ENCODE measurements around the gene DYNLT2. TPM values are rescaled to one million over a fixed set of nuclear protein-coding genes. Genes with fewer than 3 reads are reported as not detected.

Gene DYNLT2
- 1.3 and 1.7 TPM in 2 replicates for total RNA-seq (2014; rRNA removed; shearing (Covaris generic))

- DNase-seq, result peak; percentile 95
- no peaks in the 10 kb centered on the region for H3K27me3 ChIP-seq (ENCODE audit: control insufficient read depth, insufficient read depth, low read length)
- H3K4me3 ChIP-seq (ENCODE audit: insufficient read depth, low read depth, low read length), result peak within 1 kb of the TSS; percentile 93
- no peaks in the 10 kb centered on the region for H3K36me3 ChIP-seq (replicated peaks; ENCODE audit: control insufficient read depth, insufficient read depth, low read length)
Measured at GRCh38 chr6:169751242-169752073, at the start of gene DYNLT2, which contains the start of gene ERMARD. DYNLT2 (minus strand) TSS chr6:169751572; CDS start chr6:169751458, 114 bp downstream. ERMARD (plus strand) TSS chr6:169751622; CDS start chr6:169751658, 36 bp downstream.

GRCh38 chr6:169800668-169801395, 49.5 kb upstream of the DYNLT2 start:
- no peaks in the 10 kb centered on the region for H3K27me3 ChIP-seq (ENCODE audit: control insufficient read depth, insufficient read depth, low read length)
- H3K36me3 ChIP-seq (replicated peaks; ENCODE audit: control insufficient read depth, insufficient read depth, low read length), result no peaks in the 10 kb centered on the region
- peak; percentile 39 for DNase-seq
- no peak overlapping the region for H3K4me3 ChIP-seq (ENCODE audit: insufficient read depth, low read depth, low read length)

- no peaks in the 10 kb centered on the region for H3K27me3 ChIP-seq (ENCODE audit: control insufficient read depth, insufficient read depth, low read length)
- no peak overlapping the region for H3K4me3 ChIP-seq (ENCODE audit: insufficient read depth, low read depth, low read length)
- no peaks in the 10 kb centered on the region for H3K36me3 ChIP-seq (replicated peaks; ENCODE audit: control insufficient read depth, insufficient read depth, low read length)
- DNase-seq, result peak; percentile 23
Measured at GRCh38 chr6:169800116-169800667, 48.8 kb upstream of the DYNLT2 start.

- Histone ChIP-seq H3K4me3 (ENCODE audit: insufficient read depth, low read depth, low read length) (no peak overlapping the region), H3K27me3 (ENCODE audit: control insufficient read depth, insufficient read depth, low read length) (no peaks in the 10 kb centered on the region), H3K36me3 (replicated peaks; ENCODE audit: control insufficient read depth, insufficient read depth, low read length) (no peaks in the 10 kb centered on the region)
- DNase-seq, result no peak
Measured at GRCh38 chr6:169799474-169799926, 48.1 kb upstream of the DYNLT2 start.

GRCh38 chr6:169798764-169799473, 47.5 kb upstream of the DYNLT2 start:
- Histone ChIP-seq H3K36me3 (replicated peaks; ENCODE audit: control insufficient read depth, insufficient read depth, low read length) (no peaks in the 10 kb centered on the region), H3K4me3 (ENCODE audit: insufficient read depth, low read depth, low read length) (no peak overlapping the region), H3K27me3 (ENCODE audit: control insufficient read depth, insufficient read depth, low read length) (no peaks in the 10 kb centered on the region)
- no peak for DNase-seq

GRCh38 chr6:169795196-169795595, 43.8 kb upstream of the DYNLT2 start:
- Histone ChIP-seq H3K4me3 (ENCODE audit: insufficient read depth, low read depth, low read length) (no peak overlapping the region), H3K36me3 (replicated peaks; ENCODE audit: control insufficient read depth, insufficient read depth, low read length) (no peaks in the 10 kb centered on the region), H3K27me3 (ENCODE audit: control insufficient read depth, insufficient read depth, low read length) (peaks cover 5% of the 10 kb centered on the region)
- no peak for DNase-seq

- Histone ChIP-seq H3K27me3 (ENCODE audit: control insufficient read depth, insufficient read depth, low read length) (peaks cover 7% of the 10 kb centered on the region), H3K36me3 (replicated peaks; ENCODE audit: control insufficient read depth, insufficient read depth, low read length) (no peaks in the 10 kb centered on the region), H3K4me3 (ENCODE audit: insufficient read depth, low read depth, low read length) (no peak overlapping the region)
- no peak for DNase-seq
Measured at GRCh38 chr6:169794317-169795055, 43.1 kb upstream of the DYNLT2 start.

GRCh38 chr6:169793408-169793807, 42.0 kb upstream of the DYNLT2 start:
- Histone ChIP-seq H3K36me3 (replicated peaks; ENCODE audit: control insufficient read depth, insufficient read depth, low read length) (no peaks in the 10 kb centered on the region), H3K27me3 (ENCODE audit: control insufficient read depth, insufficient read depth, low read length) (peaks cover 10% of the 10 kb centered on the region), H3K4me3 (ENCODE audit: insufficient read depth, low read depth, low read length) (no peak overlapping the region)
- DNase-seq, result no peak

GRCh38 chr6:169792306-169793015, 41.1 kb upstream of the DYNLT2 start:
- peaks cover 10% of the 10 kb centered on the region for H3K27me3 ChIP-seq (ENCODE audit: control insufficient read depth, insufficient read depth, low read length)
- no peak for DNase-seq
- H3K36me3 ChIP-seq (replicated peaks; ENCODE audit: control insufficient read depth, insufficient read depth, low read length), result no peaks in the 10 kb centered on the region
- H3K4me3 ChIP-seq (ENCODE audit: insufficient read depth, low read depth, low read length), result no peak overlapping the region

- DNase-seq, result no peak
- Histone ChIP-seq H3K4me3 (ENCODE audit: insufficient read depth, low read depth, low read length) (no peak overlapping the region), H3K27me3 (ENCODE audit: control insufficient read depth, insufficient read depth, low read length) (peaks cover 10% of the 10 kb centered on the region), H3K36me3 (replicated peaks; ENCODE audit: control insufficient read depth, insufficient read depth, low read length) (no peaks in the 10 kb centered on the region)
Measured at GRCh38 chr6:169791721-169792131, 40.4 kb upstream of the DYNLT2 start.

- H3K27me3 ChIP-seq (ENCODE audit: control insufficient read depth, insufficient read depth, low read length), result peaks cover 10% of the 10 kb centered on the region
- peak overlapping the region; percentile 36 for H3K4me3 ChIP-seq (ENCODE audit: insufficient read depth, low read depth, low read length)
- no peaks in the 10 kb centered on the region for H3K36me3 ChIP-seq (replicated peaks; ENCODE audit: control insufficient read depth, insufficient read depth, low read length)
- DNase-seq, result peak; percentile 95
Measured at GRCh38 chr6:169789944-169790927, 38.9 kb upstream of the DYNLT2 start.

- Histone ChIP-seq H3K27me3 (ENCODE audit: control insufficient read depth, insufficient read depth, low read length) (peaks cover 10% of the 10 kb centered on the region), H3K36me3 (replicated peaks; ENCODE audit: control insufficient read depth, insufficient read depth, low read length) (no peaks in the 10 kb centered on the region), H3K4me3 (ENCODE audit: insufficient read depth, low read depth, low read length) (no peak overlapping the region)
- no peak for DNase-seq
Measured at GRCh38 chr6:169789146-169789943, 38.0 kb upstream of the DYNLT2 start.

Data from H7 (cell line).